LNCaP clone FGC (cell line): ENCODE measurements around the gene CFD.
"Not testable (repeated sequence)": the region's sequence is repeated elsewhere in the genome, so short reads cannot be mapped to it uniquely, and the experiment has no call there.

Source experiments
- DNase-seq: peaks from one replicate; pipeline ENCODE4 v3.0.0-alpha.2; 2011; ENCODE audit warnings: low read depth
- H3K4me3 ChIP-seq: 2 replicates; pipeline ENCODE4 v1.5.1; 2011; ENCODE audit warnings: mild to moderate bottlenecking, low read depth, low read length, control low read depth
- TF ChIP-seq, protein P1 (sequence below): IDR thresholded peaks from 2 replicates; pipeline ENCODE4 v1.5.1; 2012; ENCODE audit warnings: mild to moderate bottlenecking; ENCODE audit not compliant: control insufficient read depth, insufficient read depth; ENCODE audit errors: extremely low read depth

The CFD gene

DNA sequence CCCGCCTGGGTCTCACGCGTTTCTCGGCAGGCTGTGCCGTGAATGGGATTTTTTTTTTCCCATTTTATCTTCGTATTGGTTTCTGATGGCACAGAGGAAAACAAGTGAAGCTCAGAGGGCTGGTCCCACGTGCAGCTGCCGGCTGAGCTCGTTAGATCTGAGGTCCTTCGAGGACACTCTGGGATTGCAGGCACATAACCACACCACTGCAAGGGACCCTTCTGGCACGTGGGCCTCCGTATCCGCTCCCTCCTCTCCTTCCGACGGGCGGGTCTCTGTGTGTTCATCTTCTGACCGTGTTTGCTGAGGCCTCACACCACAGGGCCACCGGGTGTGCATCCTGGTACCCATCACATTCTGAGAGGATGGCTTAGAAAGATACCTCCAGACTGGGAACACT is 16.6 kb downstream of the CFD start:
- no peak overlapping the region for H3K4me3 ChIP-seq
- TF ChIP-seq, protein P1, sequence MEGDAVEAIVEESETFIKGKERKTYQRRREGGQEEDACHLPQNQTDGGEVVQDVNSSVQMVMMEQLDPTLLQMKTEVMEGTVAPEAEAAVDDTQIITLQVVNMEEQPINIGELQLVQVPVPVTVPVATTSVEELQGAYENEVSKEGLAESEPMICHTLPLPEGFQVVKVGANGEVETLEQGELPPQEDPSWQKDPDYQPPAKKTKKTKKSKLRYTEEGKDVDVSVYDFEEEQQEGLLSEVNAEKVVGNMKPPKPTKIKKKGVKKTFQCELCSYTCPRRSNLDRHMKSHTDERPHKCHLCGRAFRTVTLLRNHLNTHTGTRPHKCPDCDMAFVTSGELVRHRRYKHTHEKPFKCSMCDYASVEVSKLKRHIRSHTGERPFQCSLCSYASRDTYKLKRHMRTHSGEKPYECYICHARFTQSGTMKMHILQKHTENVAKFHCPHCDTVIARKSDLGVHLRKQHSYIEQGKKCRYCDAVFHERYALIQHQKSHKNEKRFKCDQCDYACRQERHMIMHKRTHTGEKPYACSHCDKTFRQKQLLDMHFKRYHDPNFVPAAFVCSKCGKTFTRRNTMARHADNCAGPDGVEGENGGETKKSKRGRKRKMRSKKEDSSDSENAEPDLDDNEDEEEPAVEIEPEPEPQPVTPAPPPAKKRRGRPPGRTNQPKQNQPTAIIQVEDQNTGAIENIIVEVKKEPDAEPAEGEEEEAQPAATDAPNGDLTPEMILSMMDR = no peak
- no peak for DNase-seq

DNA sequence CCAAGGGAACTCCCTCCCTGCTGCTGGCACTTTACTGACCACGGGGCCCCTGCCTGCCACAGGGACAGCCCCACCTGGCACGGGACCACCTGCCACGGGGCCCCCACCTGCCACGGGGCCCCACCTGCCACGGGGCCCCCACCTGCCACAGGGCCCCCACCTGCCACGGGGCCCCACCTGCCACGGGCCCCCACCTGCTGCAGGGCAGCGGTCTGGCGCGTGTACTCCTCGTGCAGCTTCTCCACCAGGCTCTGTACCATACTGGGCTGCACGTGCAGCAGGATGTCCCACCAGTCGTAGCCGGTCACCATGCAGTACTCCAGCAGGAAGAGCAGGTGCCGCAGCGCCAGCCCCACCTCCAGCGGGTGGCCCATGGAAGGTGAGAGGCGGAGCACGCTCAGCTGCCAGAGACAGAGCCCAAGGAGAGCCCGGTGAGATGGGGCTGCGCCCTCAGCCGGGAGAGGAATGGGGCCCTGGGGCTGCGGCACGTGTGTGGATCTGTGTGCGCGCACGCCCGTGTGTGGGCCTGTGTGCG is 17.4 kb downstream of the CFD start:
- no peak for DNase-seq
- no peak overlapping the region for H3K4me3 ChIP-seq
- TF ChIP-seq, protein P1 = no peak

DNA sequence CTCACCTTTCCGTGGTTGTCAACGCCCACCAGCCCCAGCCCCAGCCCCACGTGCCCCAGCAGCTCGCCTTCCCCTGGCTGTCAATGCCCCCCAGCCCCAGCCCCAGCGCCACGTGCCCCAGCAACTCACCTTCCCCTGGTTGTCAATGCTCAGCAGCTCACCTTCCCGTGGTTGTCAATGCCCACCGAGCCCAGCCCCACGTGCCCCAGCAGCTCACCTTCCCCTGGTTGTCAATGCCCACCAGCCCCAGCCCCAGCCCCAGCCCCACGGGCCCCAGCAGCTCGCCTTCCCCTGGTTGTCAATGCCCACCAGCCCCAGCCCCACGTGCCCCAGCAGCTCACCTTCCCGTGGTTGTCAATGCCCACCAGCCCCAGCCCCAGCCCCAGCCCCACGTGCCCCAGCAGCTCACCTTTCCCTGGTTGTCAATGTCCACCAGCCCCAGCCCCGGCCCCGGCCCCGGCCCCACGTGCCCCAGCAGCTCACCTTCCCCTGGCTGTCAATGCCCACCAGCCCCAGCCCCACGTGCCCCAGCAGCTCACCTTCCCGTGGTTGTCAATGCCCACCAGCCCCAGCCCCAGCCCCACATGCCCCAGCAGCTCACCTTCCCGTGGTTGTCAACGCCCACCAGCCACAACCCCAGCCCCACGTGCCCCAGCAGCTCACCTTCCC is 18.7 kb downstream of the CFD start:
- not testable (repeated sequence) for H3K4me3 ChIP-seq, DNase-seq

DNA sequence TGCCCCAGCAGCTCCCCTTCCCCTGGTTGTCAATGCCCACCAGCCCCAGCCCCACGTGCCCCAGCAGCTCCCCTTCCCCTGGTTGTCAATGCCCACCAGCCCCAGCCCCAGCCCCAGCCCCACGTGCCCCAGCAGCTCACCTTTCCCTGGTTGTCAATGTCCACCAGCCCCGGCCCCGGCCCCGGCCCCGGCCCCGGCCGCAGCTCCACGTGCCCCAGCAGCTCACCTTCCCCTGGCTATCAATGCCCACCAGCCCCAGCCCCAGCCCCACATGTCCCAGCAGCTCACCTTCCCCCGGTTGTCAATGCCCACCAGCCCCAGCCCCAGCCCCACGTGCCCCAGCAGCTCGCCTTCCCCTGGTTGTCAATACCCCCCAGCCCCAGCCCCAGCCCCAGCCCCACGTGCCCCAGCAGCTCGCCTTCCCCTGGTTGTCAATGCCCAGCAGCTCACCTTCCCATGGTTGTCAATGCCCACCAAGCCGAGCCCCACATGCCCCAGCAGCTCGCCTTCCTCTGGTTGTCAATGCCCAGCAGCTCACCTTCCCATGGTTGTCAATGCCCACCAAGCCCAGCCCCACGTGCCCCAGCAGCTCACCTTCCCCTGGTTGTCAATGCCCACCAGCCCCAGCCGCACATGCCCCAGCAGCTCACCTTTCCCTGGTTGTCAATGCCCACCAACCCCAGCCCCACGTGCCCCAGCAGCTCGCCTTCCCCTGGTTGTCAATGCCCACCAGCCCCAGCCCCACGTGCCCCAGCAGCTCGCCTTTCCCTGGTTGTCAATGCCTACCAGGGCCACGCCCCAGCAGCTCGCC is 19.5 kb downstream of the CFD start:
- H3K4me3 ChIP-seq, DNase-seq: not testable (repeated sequence)

DNA sequence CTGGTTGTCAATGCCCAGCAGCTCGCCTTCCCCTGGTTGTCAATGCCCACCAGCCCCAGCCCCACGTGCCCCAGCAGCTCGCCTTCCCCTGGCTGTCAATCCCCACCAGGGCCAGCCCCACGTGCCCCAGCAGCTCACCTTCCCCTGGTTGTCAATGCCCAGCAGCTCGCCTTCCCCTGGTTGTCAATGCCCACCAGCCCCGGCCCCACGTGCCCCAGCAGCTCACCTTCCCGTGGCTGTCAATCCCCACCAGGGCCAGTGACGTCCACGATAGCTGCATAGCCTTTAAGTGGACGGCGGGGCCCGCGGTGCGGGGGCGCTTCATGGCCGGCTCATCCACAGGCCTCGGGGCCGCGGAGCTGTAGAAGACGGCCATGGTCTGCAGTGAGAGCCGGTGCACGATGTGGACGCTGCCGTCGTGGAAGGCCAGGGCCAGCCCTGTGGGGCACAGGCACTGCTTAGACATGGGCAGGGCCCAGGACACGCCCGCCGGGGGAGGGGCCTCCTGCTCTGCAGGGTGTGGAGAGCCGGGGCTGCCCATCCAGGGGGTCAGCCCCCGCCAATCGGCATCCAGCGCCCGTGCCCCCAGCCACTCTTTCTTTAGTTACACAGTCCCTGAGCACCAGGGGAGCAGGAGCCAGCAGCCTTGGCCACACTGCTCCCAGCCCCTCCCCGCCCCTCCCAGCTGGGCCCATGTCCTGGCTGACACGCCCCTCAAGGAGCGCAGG is 20.4 kb downstream of the CFD start:
- TF ChIP-seq, protein P1 = no peak

DNA sequence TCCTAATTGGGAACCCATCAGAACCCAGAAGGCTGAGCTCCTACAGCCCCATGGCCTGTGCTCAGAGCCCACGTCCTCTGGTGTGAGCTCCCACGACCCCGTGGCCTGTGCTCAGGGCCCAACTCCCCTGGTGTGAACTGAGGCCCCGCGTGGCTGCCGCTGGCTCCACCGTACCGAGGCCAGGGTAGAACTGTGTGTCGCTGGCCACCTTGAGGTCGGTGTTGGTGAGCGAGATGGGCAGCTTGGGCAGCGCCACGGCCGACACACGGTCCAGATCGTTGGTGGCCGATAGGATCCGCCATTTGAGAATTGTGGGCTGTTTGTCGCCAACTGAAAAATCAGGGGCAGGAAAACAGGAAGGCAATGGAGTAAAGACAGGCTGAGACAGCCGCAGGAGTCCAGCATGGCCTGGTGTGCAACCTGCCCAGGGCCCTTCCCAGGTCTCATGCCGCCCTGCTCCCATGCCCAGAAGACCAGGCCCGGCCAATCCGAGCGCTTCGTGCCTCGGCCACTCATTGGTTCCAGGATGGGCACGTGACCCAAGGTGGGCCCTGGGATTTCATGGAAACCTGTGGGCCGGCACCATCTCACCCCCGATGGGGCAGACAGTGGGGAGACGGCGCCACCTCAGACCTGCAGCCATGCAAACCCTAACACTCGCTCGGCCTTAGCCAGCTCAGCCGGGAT is 22.1 kb downstream of the CFD start:
- TF ChIP-seq, protein P1 = no peak
- H3K4me3 ChIP-seq = no peak overlapping the region

More for the DNA sequence above, 20.4 kb downstream of the CFD start:
- DNase-seq = no peak
- no peak overlapping the region for H3K4me3 ChIP-seq

DNA sequence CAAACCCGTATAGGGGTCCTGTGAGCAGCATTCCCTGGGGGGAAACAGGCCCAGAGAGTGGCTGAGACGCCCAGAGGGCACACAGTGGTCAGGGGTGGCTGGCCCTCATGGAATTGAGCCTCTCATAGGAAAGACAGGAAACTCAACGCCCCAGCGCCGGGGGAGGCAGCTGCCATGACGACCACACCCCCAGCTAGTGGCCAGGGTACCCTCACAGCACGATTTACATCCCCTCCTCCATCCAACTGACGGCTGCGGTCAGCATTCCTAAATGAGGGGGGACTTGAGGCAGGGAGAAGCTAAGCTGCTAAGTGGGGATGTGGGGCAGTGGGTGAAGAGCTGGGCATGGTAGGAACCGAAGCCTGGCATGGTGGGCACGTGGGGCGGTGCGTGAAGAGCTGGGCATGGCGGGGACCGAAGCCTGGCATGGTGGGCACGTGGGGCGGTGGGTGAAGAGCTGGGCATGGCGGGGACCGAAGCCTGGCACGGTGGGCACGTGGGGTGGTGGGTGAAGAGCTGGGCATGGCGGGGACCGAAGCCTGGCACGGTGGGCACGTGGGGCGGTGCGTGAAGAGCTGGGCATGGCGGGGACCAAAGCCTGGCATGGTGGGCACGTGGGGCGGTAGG is 23.5 kb downstream of the CFD start:
- no peak for DNase-seq
- H3K4me3 ChIP-seq = no peak overlapping the region
- TF ChIP-seq, protein P1 = no peak

More for the DNA sequence above, 22.1 kb downstream of the CFD start:
- no peak for DNase-seq
